ENCODE results near the gene ALAS1. TPM values are rescaled to one million over a fixed set of nuclear protein-coding genes. Genes with fewer than 3 reads are reported as not detected.

ALAS1 gene
- total and polyA plus RNA-seq, 12 donors, result 64.9 to 3,700 (median 650) TPM

DNA sequence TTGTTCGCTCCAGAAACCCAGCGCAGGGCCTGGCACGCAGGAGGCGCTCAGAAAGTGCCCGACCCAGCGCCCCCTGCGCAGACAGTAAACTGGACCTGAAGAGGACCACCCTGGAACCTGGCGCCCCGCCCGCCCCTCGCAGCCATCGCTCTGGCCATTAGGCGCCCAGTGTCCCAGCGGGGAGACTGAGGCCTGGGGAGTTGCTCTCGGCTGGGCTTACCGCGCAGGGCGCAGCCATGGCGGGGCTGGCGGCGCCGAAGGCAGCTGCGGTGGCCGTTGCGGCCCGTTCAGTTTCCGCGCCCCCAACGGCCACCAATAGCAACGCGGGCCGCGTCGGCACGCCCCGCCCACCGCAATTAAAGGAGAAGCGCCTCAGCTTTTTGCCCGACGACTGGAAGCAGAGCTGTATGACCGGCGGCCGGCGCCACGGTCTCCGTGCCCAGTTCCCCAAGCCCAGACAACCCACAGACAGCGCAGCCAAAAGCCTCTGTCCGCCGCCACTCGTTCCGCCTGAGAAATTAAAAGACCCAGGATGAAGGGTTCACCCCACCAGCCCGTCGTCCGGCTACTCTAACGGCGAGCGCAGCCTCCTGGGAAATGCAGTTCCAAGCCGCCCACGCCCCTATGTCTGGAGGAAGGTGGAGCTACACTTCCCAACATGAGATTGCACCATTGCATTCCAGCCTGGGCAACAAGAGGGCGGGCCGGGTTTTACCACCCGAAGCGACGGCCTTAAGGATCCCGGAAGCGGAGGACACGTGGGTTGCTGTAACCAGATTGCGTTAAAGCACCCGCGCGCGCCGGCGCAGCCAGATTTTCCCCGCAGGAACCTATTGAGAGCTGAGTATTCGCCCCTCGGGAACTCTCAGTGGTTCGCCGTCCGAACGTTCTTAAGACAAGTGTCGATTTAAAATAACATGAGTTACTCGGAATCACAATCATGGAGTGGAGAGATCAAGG lies 43.5 kb upstream of the ALAS1 start, which contains the start of gene POC1A:
Gene POC1A (minus strand): TSS at position 289 of the 960 bp plus-strand sequence. CDS start 51 bp downstream, at position 238.
- intact Hi-C loops (cut with DNase I), result no loop called here
- peak within 1 kb of the TSS; percentile 65 to 96 (median 88) for H3K27ac ChIP-seq
- no peaks in the 10 kb centered on the region for H3K36me3 ChIP-seq (replicated peaks in 1 of 2)
- H3K27me3 ChIP-seq, result no peaks in the 10 kb centered on the region
- peak; percentile 93 to 99 (median 98) for DNase-seq
- no peaks in the 10 kb centered on the region for H3K9me3 ChIP-seq (replicated peaks in 1 of 3)
- peak; percentile 15 to 84 for TF ChIP-seq POLR2A (IDR thresholded peaks at IDR 0.05)
- TF ChIP-seq, protein P1, sequence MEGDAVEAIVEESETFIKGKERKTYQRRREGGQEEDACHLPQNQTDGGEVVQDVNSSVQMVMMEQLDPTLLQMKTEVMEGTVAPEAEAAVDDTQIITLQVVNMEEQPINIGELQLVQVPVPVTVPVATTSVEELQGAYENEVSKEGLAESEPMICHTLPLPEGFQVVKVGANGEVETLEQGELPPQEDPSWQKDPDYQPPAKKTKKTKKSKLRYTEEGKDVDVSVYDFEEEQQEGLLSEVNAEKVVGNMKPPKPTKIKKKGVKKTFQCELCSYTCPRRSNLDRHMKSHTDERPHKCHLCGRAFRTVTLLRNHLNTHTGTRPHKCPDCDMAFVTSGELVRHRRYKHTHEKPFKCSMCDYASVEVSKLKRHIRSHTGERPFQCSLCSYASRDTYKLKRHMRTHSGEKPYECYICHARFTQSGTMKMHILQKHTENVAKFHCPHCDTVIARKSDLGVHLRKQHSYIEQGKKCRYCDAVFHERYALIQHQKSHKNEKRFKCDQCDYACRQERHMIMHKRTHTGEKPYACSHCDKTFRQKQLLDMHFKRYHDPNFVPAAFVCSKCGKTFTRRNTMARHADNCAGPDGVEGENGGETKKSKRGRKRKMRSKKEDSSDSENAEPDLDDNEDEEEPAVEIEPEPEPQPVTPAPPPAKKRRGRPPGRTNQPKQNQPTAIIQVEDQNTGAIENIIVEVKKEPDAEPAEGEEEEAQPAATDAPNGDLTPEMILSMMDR (IDR thresholded peaks at IDR 0.05), result peak in 4 of 6 experiments; percentile 20 to 44 (median 31)
- peak within 1 kb of the TSS in 3 of 4 donors; percentile 62 to 71 (median 64) for H3K4me3 ChIP-seq
- WGBS, 4 donors, result 0 to 1% (median 0%) methylated on average over 23 to 83 of the region's 83 CpGs
- peaks cover 11 to 16% of the 10 kb centered on the region in 2 donors for H3K4me1 ChIP-seq (replicated peaks in 1 of 2)

GRCh38 chr3:52155912-52156311 lies 42.0 kb upstream of the ALAS1 start:
- no peak for TF ChIP-seq POLR2A (IDR thresholded peaks at IDR 0.05)
- TF ChIP-seq, protein P1 (IDR thresholded peaks at IDR 0.05), result no peak
- Histone ChIP-seq H3K27me3 (no peaks in the 10 kb centered on the region), H3K4me3 (no peak overlapping the region), H3K9me3 (replicated peaks in 1 of 3) (no peaks in the 10 kb centered on the region), H3K36me3 (replicated peaks in 1 of 2) (no peaks in the 10 kb centered on the region), H3K27ac (peak overlapping the region in 2 of 5 donors; percentile 0 to 83), H3K4me1 (replicated peaks in 1 of 2) (peaks cover 11 to 16% of the 10 kb centered on the region in 2 donors)
- intact Hi-C loops (cut with DNase I), result no loop called here
- 65 to 83% (median 67%) methylated on average over 4 of the region's 4 CpGs for WGBS, 4 donors
- DNase-seq, result no peak

- Histone ChIP-seq H3K27me3 (no peaks in the 10 kb centered on the region), H3K36me3 (replicated peaks in 1 of 2) (no peaks in the 10 kb centered on the region), H3K27ac (no peak overlapping the region), H3K4me1 (replicated peaks in 1 of 2) (peaks cover 4 to 6% of the 10 kb centered on the region in 2 donors), H3K4me3 (no peak overlapping the region), H3K9me3 (replicated peaks in 1 of 3) (no peaks in the 10 kb centered on the region)
- TF ChIP-seq, protein P1 (IDR thresholded peaks at IDR 0.05), result no peak
- 24 to 32% (median 29%) methylated on average over 1 of the region's 1 CpG for WGBS, 4 donors
- DNase-seq, result no peak
- intact Hi-C loops (cut with DNase I), result no loop called here
Observed at GRCh38 chr3:52159503-52159902, 38.5 kb upstream of the ALAS1 start.

- WGBS, 4 donors, result 91 to 97% (median 94%) methylated on average over 5 to 7 of the region's 7 CpGs
- Histone ChIP-seq H3K4me1 (replicated peaks in 1 of 2) (no peaks in the 10 kb centered on the region), H3K4me3 (no peak overlapping the region), H3K27ac (no peak overlapping the region), H3K27me3 (no peaks in the 10 kb centered on the region), H3K9me3 (replicated peaks in 1 of 3) (no peaks in the 10 kb centered on the region), H3K36me3 (replicated peaks in 1 of 2) (no peaks in the 10 kb centered on the region)
- TF ChIP-seq, protein P1 (IDR thresholded peaks at IDR 0.05), result no peak
- no peak for TF ChIP-seq POLR2A (IDR thresholded peaks at IDR 0.05)
- intact Hi-C loops (cut with DNase I), result no loop called here
- peak in 1 of 7 donors; percentile 4 for DNase-seq
Observed at GRCh38 chr3:52162250-52162872, 35.6 kb upstream of the ALAS1 start.

Data from adrenal gland (tissue), 12 donors.